Coronary artery (tissue), 2 donors: ENCODE measurements around the gene OAS1.

ENCODE experiments used
- DNase-seq: peaks from one replicate; pipeline ENCODE4 v3.0.0-alpha.2; 2017; ENCODE audit warnings: low spot score
- H3K27ac ChIP-seq, 2 donors: fragments of 200-600 bp; sonication (generic); one replicate each; pipeline ENCODE4 v1.5.1; 2016 to 2019
- H3K4me3 ChIP-seq: fragments of 200-600 bp; sonication (generic); 2 replicates; pipeline ENCODE4 v1.5.1; 2016; ENCODE audit warnings: mild to moderate bottlenecking, moderate library complexity
- CTCF ChIP-seq: fragments of 200-600 bp; sonication (generic); IDR thresholded peaks from one replicate; pipeline ENCODE4 v1.5.1; 2019; ENCODE audit warnings: antibody characterized with exemption

OAS1 gene

GRCh38 chr12:112927475-112927874 is 20.7 kb downstream of the OAS1 start:
- no peak for DNase-seq
- Histone ChIP-seq H3K27ac (no peak overlapping the region), H3K4me3 (no peak overlapping the region)
- TF ChIP-seq CTCF: no peak

GRCh38 chr12:112927925-112928324 is 21.2 kb downstream of the OAS1 start:
- Histone ChIP-seq H3K4me3 (no peak overlapping the region), H3K27ac (no peak overlapping the region)
- TF ChIP-seq CTCF: no peak
- DNase-seq: no peak

GRCh38 chr12:112928978-112929377 is 22.2 kb downstream of the OAS1 start:
- H3K4me3 ChIP-seq: no peak overlapping the region
- no peak for TF ChIP-seq CTCF
- DNase-seq: no peak
- no peak overlapping the region for H3K27ac ChIP-seq

GRCh38 chr12:112929715-112930114 is 23.0 kb downstream of the OAS1 start:
- no peak for DNase-seq
- Histone ChIP-seq H3K27ac (no peak overlapping the region), H3K4me3 (no peak overlapping the region)
- no peak for TF ChIP-seq CTCF

- DNase-seq: no peak
- TF ChIP-seq CTCF: no peak
- Histone ChIP-seq H3K4me3 (no peak overlapping the region), H3K27ac (no peak overlapping the region)
Measured at GRCh38 chr12:112930350-112930749, 23.6 kb downstream of the OAS1 start.

- Histone ChIP-seq H3K4me3 (no peak overlapping the region), H3K27ac (no peak overlapping the region)
- no peak for DNase-seq
- TF ChIP-seq CTCF: no peak
Measured at GRCh38 chr12:112932485-112933128, 25.8 kb downstream of the OAS1 start.

- no peak for TF ChIP-seq CTCF
Measured at GRCh38 chr12:112933129-112933505, 26.4 kb downstream of the OAS1 start.

More at GRCh38 chr12:112933129-112933505, 26.4 kb downstream of the OAS1 start:
- H3K27ac ChIP-seq: no peak overlapping the region
- no peak overlapping the region for H3K4me3 ChIP-seq
- no peak for DNase-seq
